Measurements from ENCODE around the gene BEAN1.

BEAN1 gene

DNA sequence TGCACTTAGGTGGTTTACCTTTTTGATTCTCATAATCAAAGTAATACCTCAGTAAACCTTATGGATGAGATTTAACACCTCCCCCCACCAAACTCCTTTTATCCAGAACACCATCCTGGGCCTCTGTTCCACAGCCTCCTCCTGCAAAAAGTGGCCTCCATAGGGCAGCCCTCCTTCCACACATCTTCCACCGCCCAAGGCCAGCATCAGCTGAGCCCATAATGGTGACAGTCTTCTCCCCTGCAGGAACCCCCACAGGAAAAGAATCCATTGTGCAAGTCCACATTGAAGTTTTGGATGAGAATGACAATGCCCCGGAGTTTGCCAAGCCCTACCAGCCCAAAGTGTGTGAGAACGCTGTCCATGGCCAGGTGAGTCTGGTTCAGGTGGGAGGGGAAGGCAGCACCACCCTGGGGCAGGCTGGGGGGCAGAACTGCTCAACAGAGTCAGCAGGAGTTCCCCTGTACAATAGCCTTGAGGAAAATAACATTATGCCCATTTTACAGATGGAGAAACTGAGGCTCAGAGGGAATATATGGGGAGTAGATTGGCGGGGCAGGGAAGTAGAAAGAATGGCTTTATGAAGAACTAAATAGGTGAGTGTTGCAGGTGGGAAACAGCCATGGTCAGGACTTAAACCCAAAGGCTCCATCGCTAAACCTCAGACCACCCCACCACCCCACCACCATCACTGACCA, 29.2 kb upstream of the BEAN1 start:
- no peak for DNase-seq

DNA sequence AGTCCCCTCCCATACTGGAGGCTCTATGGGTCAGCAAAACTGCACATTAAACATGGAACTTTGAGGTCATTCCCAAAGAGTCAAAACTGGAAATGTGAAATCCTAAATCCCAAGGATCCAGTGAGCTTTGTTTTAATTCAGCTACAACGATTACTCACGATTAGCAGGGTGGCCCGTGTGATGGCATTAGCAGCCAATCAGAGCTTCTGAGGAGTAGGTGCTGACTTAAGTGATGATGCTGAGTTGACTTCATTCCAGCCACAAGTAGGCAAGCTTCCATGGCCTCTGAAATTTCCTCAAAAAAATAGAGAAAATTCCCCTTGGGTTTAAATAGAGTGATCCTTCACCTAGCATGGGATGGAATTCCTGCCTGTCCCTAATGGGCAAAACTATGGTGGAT, 28.1 kb upstream of the BEAN1 start:
- no peak for DNase-seq

DNA sequence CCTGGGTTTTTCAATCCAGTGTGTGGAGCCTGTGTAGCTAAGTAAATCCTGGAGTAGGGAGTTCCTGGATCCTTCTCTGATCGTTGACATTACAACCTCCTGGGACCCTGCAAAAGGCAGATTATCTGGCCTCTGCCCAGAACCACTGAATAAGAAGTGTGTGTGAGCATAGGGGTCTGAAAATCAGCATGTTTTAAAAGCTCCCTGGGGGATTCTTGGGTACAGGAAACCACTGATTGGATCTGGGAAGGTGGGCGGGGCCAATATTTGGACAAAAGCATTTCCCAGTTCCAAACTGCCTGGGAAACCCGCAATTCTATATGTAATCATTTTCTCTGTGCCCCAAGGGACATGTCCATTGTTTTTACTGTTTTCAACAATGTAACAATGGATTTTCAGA, 27.2 kb upstream of the BEAN1 start:
- no peak for DNase-seq

DNA sequence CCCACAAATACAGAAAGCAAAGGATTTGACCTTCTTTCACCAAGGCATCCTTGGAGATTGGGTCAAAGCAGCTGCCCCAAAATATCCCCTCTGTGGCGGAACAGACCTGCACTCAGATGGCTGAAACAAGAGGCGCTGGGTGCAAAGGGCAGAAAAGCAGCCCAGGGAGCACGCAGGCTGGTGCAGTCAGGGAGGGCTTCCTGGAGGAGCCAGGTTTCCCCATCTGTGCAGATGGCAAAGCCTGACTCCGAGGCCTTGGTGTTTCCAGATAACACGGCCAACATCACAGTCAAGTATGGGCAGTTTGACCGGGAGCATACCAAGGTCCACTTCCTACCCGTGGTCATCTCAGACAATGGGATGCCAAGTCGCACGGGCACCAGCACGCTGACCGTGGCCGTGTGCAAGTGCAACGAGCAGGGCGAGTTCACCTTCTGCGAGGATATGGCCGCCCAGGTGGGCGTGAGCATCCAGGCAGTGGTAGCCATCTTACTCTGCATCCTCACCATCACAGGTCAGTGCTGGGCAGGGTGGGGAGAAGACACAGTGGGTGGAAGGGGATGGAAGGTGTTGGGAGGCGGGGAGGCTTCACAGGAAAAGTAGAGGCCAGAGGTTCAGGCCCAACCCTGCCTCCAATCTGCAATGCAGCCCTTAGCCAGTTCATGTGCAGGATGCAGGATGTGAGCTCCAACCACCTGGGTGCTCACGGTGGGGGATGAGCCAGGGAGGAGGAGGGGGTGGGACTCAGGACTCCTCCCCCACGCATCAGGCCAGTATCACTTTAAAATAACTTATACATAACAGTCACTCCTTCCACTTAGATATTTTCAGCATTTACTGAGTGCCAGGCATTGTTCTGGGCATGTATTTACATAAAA, 26.4 kb upstream of the BEAN1 start:
- no peak for DNase-seq

DNA sequence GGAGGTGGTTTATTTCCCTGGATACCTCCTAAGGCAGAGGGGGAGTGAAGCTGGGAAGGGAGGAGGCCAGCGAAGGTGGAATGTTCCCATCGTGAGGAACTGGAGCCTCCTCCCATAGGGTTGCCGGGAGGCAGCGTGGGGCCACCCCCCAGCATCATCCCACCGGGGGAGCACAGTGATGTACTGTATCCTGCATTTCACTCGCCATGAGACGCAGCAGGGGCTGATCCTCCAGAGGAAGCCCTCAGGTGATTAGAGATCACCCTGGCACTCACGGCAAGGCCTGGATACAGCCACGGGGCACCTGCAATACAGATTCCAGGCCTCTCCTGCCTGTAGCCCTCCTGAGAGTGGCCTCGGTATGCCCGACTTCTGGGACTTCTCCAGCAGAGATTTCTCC, 25.5 kb upstream of the BEAN1 start:
- DNase-seq, result no peak

DNA sequence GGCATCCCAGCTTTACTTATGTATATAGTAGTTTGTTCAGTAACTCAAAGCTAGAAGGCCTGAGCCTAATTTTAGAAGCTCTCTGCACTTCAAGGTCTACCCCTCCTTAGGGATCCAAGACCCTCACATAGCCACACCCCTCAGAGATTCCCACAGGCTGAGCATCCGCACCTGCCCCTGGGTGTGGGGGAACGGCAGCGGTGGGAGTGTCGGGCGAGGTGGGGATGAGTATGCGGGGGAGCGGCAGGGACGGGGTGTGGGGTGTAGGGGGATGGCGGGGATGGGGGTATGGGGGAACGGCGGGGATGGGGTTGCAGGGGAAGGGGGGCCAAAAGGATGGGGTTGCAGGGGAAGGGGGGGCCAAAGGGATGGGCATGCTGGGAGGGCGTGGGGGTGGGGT, 24.9 kb upstream of the BEAN1 start:
- DNase-seq, result no peak

DNA sequence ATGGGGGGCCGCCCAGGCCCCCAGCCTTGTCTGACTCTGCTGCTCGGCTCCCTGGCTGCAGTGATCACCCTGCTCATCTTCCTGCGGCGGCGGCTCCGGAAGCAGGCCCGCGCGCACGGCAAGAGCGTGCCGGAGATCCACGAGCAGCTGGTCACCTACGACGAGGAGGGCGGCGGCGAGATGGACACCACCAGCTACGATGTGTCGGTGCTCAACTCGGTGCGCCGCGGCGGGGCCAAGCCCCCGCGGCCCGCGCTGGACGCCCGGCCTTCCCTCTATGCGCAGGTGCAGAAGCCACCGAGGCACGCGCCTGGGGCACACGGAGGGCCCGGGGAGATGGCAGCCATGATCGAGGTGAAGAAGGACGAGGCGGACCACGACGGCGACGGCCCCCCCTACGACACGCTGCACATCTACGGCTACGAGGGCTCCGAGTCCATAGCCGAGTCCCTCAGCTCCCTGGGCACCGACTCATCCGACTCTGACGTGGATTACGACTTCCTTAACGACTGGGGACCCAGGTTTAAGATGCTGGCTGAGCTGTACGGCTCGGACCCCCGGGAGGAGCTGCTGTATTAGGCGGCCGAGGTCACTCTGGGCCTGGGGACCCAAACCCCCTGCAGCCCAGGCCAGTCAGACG, 24.4 kb upstream of the BEAN1 start:
- no peak for DNase-seq

DNA sequence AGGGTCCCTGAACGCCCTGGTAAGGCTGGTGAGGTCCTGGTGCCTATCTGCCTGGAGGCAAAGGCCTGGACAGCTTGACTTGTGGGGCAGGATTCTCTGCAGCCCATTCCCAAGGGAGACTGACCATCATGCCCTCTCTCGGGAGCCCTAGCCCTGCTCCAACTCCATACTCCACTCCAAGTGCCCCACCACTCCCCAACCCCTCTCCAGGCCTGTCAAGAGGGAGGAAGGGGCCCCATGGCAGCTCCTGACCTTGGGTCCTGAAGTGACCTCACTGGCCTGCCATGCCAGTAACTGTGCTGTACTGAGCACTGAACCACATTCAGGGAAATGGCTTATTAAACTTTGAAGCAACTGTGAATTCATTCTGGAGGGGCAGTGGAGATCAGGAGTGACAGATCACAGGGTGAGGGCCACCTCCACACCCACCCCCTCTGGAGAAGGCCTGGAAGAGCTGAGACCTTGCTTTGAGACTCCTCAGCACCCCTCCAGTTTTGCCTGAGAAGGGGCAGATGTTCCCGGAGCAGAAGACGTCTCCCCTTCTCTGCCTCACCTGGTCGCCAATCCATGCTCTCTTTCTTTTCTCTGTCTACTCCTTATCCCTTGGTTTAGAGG, 23.5 kb upstream of the BEAN1 start:
- no peak for DNase-seq

DNA sequence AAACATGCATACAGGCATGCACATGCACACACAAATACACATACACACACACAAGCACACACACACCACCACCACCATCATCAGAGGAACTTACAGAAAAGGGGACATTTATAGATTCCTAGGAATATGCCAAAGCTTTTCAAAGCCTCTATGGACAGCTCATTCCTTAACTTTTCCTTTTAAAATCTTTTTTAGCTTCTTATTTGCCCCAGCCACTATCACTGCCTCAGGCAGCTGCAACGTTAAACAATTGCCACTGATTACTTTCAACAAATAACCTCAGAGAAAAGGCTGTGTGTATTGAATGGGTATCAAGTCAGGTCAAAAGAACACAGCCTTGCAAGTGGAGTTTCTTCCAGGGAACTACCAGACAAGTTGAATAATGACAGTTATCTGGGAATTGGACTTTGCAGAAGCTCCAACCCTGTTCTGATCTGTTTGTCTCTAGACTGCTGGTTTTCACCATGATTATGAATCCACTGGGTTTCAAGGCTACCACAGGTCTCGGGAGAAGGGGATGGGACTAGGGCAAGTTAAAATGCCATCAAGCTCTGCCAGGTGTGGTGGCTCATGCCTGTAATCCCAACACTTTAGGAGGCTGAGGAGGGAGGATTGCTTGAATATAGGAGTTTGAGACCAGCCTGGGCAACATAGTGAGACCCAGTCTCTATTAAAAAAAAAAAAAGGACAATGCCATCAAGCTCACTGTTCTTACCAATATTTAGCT, 21.9 kb upstream of the BEAN1 start:
- DNase-seq, result no peak

DNA sequence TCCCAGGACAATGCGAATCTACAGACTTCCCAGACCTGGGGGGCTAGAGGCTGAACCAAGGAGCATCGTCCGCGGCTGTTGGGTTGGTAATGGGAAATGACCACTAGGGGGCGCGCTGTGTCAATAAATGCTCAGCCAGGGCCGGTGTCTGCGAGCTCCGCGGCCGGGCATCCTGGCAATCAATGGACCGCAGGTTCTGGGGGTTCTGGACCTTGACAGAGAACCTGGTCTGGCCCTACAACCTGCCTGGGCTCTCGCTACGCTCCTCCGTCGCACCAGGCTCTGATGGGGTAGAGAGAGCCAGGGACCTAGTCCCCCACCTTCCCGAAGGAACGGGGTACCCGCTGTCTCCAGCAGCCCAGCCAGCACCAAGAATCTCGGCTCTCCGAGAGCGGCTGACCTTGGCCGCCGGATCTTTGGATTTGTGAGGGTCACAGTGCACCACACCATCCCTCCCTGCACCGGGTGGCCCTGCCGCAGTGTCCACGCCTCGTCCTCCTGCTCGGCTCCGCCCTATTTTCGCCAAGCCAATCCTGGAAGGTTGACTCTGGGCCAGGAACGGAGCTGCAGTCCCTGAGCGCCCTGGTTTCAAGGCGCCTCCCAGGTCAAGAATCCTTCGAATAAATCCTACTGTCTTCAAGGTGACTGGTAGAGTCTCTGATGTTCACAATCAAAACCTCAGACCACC, 20.4 kb upstream of the BEAN1 start:
- no peak for DNase-seq

DNA sequence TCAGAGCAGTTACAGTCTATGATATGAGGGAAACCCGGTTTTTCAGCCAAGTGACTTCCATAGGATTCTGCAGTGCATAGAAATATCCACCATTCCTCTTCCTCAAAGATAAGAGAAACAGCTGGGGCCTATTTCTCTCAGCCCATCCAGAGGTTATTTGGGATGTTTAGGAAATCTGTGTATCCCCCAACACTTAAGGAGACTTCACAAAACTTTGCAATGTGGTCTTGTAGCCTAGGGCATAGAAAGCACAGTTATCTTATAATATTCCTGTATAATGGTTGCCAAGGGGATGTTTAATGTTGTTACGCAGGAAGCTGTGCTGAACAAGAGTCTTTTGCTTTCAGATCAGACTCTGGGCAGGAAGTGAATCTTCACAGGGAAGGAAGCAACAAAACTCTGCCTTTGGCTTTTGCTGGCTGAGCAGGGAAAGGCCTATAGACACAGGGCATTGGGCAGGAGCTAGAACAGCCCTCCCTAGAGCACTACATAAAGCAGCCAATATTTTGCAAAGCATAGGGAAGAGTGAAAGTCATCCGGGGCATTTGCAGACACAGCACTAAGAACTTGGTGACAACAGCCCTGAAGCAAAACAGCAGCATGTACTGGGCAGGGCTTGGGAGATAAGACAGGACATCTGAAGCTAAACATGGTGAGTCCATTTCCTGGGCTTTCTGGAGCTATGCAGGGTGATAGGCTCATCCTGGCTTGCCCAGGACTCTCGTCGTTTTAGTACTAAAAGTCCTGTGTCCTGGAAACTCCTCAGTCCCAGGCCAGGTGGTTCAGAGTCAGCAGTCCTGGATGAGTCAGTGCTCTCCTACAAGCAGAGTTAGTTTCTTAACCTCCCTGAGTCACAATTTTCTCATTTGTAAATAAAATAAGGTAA, 18.7 kb upstream of the BEAN1 start:
- DNase-seq, result no peak

DNA sequence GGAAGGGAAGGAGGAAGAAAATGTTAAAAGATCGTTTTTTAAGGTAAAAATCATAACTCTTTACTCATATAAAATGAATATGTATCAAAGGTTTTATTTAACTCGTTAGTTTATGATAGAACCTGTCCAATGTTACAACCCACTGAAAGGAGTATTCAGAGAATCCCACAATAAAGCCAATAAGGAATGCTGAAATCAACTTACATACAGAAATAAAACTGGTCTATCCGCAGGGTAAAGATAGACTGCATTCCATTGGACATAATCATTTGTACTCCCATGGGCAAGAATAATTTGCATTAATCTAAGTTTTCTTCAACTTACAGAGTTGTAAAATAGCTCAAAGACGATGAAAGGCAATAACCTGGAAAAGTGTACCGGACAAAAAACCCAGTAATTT, 17.9 kb upstream of the BEAN1 start:
- no peak for DNase-seq

DNA sequence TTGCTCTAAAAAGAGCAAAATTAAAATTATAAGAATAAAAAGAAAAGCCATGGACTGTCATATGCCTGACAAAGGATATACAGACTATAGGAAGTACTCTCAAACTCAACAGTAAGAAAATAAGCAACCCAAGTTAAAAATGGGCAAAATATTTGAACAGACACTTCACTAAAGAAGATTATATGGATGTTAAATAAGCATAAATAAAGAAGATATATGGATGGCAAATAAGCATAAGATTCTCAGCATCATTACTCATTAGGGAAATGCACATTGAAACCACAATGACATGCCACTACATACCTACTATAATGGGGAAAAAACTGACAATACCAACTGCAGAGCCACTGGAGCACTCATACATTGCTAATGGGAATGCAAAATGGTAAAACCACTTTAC, 14.9 kb upstream of the BEAN1 start:
- no peak for DNase-seq

DNA sequence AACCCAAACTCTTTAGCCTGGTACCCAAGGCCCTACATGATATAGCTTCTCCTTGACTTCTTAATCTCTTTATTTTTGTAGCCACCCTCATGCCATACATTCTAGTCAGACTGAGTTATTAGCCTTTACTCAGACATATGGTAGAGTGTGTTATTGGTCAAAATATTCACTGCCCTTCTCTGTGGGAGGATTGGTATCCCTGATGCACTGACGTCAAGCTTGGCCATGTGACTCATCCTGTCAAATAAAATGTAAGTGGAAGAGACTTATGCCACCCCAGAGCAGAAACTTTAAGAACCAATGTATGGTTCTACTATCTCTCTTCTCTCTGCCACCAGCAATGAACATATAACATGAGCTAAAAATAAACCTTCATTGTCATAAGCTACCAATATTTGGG, 12.2 kb upstream of the BEAN1 start:
- no peak for DNase-seq

DNA sequence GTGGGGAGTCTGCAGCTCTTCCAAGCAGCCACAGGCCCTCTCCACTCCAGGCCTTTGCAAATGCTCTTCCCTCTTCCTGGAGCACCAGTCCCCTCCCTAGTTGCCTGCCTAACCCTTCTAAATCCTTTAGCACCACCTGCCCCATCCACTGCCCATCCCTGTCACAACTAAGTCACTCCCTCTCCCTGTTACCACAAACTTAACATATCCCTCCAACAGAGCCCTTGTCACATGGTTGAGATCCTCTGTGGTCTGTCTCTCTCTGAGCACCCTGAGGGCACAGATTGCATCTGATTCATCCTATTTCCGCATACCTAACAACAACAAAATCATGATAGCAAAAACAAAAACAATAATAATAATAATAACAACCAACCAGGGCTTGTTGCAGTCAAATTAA, 11.0 kb upstream of the BEAN1 start:
- DNase-seq, result no peak

DNA sequence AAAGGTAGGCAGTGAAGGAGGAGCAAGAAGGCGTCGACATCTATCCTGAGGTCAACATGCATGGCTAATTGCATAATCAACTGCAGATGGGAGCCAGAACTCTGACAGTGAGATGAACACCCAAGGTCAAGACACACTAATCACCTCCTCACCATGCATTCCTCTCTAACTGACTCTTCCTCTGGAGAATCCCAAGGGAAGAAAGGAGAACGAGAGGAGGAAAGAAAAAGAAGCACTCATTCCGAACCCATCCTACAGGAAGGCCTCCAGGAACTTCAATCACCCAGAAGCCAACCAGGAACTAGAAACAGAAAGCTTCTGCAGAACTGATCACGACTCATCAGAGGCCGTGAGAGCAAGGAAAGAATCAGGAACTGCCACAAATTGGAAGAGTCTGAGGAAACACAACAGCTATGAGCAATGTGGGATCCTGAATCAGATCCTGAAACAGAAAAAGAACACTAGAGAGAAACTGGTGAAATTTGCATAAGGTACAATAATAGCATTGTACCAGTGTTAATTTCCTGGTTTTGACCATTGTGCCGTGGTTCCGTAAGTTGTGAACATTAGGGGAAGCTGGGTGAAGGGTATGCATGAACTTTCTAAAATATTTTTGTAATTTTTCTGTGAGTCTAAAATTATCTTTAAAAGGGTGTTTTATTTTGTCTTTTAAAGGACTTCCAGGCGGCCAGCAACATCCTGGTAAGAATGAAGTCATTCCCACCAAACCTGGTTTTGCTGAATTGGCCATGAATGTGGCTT, 10.0 kb upstream of the BEAN1 start:
- DNase-seq, result no peak

DNA sequence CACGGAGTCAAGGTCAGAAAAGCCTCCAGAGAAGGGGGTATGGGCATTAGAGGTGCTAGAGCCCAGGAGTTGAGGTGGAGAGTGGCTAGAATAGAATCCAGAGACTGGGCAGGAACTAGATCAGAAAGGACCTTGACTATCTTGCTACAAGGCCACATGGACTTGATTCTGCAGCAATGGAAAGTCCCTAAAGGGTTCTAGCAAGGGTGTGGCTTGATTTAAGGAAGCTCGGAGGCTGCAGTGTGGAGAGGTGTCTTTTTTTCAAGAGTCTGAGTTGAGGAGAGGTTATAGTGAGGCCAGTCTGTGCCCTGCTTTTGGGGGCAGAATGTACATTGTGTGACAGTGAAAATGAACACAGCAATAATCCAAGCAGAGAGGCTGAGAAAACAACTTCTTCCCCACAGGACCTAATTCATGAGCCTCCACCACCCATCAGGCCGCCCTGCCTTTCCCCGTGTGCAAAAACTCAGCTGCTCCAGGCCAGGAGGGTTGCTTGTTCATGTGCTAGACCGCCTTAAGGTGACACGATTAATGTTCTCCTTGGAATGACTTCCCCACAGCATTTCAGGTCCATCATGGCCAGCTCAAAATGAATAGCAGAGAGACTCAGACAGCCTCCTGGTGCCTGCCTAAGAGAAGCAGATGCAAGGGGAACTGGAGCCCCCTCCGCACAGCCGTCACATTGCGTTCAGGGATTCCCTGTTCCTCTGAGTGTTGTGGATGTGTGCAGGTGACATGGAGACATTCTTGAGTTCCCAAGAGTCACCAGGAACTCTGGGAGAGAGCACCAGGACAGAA, 8.7 kb upstream of the BEAN1 start:
- DNase-seq, result no peak

DNA sequence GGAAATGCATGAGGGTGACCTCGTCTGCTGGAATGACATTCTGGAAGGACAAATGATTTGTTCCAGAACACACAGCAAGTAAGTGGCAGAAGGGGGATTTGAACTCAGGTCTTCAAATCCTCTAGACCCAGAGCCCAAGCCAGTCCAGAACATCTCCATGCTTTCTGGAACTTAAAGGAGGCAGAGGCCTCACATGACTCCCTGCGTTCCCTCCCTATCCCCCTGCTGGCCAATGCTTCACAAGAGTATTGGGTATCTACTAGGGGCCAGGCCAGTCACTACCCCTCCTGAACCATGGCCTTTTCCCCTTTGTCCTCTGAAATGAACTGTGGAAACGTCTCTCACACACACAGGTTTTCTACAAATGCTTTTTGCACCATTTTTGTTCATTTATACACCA, 7.6 kb upstream of the BEAN1 start:
- DNase-seq, result no peak

DNA sequence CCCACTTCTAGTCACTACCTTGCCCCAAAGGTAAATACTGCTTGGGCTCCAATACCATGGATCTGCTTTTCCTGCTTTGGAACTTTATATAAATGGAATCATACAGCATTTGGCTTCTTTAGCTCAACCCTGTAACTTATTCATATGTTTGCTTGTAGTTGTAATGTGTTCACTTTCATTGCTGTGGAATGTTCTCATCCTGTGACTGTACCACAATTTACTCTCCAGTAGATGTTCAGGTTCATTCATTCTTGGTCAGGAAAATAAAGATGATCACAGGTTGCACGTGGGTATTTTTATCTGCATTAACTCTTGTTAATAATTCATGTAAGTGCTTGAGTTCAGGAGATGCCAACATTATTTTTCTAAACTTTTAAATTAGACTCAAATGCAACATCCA, 6.7 kb upstream of the BEAN1 start:
- no peak for DNase-seq

DNA sequence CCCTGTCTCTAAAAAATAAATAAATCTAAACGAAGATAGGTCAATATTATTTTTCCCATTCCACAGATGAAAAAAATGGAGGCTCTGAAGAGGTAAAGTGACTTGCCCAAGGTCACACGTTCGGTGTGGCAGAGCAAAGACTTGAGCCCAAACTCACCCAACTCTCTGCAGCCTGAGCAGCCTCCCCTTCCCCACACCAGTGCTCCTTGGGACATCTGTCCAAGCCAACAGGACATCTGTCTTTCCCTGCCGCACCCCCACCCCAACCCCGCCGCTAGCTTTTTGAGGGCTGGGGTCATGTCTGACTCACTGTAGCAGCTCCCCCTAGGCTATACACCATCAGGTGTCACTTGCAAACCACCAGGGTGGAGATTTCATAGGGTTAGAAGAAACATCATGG, 5.2 kb upstream of the BEAN1 start:
- DNase-seq, result no peak
